ENCODE measurements around the gene VPS13A.

GRCh38 chr9:77166193-77166592, 11.1 kb upstream of the VPS13A start:
- TF ChIP-seq, protein P1, sequence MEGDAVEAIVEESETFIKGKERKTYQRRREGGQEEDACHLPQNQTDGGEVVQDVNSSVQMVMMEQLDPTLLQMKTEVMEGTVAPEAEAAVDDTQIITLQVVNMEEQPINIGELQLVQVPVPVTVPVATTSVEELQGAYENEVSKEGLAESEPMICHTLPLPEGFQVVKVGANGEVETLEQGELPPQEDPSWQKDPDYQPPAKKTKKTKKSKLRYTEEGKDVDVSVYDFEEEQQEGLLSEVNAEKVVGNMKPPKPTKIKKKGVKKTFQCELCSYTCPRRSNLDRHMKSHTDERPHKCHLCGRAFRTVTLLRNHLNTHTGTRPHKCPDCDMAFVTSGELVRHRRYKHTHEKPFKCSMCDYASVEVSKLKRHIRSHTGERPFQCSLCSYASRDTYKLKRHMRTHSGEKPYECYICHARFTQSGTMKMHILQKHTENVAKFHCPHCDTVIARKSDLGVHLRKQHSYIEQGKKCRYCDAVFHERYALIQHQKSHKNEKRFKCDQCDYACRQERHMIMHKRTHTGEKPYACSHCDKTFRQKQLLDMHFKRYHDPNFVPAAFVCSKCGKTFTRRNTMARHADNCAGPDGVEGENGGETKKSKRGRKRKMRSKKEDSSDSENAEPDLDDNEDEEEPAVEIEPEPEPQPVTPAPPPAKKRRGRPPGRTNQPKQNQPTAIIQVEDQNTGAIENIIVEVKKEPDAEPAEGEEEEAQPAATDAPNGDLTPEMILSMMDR (IDR thresholded peaks at IDR 0.05; ENCODE audit: poor library complexity), result no peak
- TF ChIP-seq EZH2phosphoT487 (IDR thresholded peaks at IDR 0.05; ENCODE audit: low read depth, severe bottlenecking, unreplicated experiment), result no peak
